HG03097 (cell line): ENCODE measurements around the gene SOD2.
A peak's percentile ranks its signal among the peaks of the same experiment; 100 is the strongest.
"Not testable (repeated sequence)": the region's sequence is repeated elsewhere in the genome, so short reads cannot be mapped to it uniquely, and the experiment has no call there.

ENCODE experiments used
- ATAC-seq: cut with Tn5 transposase; IDR thresholded peaks from one replicate; pipeline ENCODE4 v1.9.1; 2021; ENCODE audit not compliant: unreplicated experiment, low FRiP score

SOD2 gene

DNA sequence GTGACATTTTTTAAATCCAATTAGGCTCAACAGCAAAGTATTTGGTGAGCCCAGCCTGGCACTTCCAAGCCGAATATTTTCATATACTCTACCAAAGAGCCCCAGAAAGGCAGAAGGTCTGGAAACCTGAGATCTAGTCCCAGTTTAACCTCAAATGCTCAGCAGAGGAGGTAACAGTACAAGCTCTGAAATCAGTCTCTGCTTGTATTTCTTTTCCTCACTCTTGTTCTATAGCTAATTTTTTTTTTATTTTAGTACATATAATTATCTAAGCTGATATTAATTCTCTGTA, 9.1 kb downstream of the SOD2 start:
- no peak for ATAC-seq

DNA sequence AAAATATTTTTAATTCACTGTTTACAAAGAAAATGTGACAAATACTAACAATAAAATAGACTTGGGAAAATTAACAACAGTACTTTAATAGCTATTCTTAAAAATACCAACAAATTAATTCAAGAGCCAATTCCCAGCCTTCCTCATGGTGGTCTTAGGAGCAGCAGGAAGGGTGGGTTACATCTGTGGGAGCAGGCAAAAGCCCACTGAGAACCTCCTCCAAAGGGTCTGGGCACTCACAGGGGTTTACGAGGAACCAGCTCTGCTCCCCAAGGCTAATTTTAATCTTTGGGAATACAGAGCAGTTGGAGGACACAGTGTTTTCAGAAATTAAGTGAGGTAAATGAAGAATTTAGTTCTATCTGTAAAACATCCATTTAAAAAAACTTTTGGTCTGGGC, 10.2 kb downstream of the SOD2 start:
- no peak for ATAC-seq

DNA sequence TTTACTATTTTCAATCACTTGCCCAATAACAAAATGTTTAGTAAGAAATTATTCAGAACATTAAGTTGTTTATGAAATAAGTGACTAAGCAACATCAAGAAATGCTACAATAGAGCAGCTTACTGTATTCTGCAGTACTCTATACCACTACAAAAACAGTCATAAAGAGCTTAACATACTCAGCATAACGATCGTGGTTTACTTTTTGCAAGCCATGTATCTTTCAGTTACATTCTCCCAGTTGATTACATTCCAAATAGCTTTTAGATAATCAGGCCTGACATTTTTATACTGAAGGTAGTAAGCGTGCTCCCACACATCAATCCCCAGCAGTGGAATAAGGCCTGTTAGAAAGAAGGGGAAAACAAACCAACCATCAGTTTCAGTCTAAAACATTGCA, 10.7 kb downstream of the SOD2 start:
- ATAC-seq, result no peak

DNA sequence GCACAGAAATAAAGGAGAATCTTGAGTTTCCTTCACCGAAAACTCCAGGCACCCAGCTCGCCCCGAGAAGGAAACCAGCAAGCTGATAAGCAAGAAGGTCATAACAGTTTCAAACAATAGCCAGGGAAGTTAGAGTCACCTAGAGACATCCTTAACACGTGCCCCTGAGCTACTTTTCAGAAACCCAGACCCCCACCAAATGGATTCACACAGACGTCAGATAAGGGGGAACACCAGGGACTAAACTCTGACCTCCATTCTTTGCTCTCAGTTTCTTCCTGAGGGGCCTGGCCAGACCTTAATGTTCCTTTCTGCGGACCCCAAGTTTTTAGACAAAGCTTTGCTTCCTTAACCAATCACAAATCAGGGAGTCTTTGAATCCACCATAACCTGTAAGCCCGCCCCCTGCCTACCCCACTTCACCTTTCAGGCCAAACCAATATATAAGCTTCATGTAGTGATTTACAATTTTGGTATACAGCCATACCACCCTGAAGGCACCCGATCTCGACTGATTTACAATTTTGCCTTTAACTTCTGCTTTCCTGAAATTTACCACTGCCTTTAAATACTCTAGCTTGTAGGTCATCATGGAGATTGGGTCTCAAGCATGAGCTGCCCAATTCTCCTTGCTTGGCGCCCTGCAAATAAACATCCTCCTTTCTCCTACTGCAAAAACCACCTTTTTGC, 11.7 kb downstream of the SOD2 start:
- no peak for ATAC-seq

DNA sequence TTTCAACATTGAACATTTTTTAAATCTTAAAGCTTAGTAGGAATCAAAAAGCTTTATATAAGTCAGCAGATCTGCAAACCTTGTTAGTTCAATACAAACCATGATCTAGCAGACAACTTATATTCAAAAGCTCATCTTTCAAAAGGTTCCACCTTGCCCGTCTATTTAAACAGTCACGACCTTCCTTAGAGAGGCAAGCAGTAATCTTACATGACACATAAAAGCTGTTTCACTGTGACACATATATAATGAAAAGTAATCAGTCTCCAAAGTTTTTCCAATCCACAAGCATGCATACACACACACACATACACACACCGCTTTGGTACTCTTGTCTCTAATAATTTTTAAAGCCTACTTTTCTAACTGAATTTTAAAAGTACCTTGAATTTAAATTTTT, 12.9 kb downstream of the SOD2 start:
- no peak for ATAC-seq

DNA sequence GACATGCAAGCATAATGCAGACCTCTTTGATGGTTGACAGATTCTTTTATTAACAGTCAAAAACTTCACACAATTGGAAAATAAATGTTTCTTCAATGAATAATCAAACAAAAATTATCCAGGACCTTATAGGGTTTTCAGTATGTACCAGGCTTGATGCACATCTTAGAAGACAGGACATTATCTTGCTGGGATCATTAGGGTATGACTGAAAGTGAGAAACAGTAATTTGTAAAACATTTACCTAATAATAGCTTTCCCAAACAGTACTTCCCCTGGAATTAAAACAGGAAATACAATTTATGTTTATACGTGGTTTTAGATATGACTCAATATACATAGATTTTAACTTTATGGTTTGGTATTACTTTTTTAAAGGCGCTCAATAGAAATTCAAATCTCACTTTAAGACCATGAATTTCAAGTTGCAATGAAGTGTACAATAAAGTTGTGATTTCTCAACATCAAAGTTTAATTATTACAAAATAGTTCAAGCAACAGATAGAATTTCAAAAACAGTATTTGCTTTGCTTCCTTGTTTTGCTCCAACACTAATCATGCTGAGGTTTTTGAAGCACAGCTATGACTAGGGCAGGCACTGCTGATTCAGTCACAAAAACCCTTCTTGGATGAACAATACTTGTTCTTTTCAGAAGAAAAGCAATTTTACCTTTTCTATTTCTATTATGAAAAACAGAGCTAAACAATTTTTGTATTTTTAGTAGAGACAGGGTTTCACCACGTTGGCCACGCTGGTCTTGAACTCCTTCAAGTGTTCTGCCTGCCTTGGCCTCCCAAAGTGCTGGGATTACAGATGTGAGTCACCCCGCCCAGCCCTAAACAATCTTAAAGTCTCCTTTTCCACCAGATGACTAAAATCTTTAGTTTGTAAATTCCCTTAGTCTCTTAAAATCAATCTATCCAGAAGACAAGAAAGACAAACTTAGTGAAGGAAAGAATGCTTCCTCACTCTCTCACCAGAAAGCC, 13.7 kb downstream of the SOD2 start:
- peak; percentile 62 for ATAC-seq

GRCh38 chr6:159678574-159678973, 14.5 kb downstream of the SOD2 start:
- no peak for ATAC-seq

DNA sequence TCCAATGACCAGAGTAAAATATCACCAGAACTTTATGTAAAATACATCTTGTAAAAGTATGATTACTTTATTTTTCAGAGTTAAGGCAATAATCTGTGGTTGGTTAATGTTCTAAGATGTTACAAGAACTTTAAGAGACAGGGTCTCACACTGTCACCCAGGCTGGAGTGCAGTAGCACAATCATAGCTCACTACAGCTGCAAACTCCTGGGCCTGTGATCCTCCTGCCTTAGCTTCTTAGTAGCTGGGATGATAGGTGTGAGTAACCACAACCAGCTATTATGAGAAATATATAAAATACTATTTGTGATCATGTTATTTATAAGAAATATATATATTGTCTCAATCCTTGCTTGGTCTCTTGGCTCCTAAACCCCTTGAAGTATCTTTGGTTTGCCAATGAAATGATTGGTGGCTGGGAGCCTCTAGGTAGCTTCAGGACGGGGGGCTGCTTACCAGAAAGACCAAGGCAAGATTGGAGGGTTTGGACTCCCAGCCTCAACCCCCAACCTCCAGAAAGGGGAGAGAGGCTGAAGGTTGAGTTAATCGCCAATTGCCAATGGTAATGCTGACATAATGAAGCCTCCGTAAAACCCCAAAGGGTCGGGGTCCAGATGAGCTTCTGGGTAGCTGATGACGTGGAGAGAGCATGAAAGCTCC, 15.4 kb downstream of the SOD2 start:
- ATAC-seq, result no peak

- no peak for ATAC-seq
These were observed 16.0 kb downstream of the SOD2 start for GRCh38 chr6:159676890-159677505.

- not testable (repeated sequence) for ATAC-seq
These were observed 16.8 kb downstream of the SOD2 start for GRCh38 chr6:159676236-159676635.

DNA sequence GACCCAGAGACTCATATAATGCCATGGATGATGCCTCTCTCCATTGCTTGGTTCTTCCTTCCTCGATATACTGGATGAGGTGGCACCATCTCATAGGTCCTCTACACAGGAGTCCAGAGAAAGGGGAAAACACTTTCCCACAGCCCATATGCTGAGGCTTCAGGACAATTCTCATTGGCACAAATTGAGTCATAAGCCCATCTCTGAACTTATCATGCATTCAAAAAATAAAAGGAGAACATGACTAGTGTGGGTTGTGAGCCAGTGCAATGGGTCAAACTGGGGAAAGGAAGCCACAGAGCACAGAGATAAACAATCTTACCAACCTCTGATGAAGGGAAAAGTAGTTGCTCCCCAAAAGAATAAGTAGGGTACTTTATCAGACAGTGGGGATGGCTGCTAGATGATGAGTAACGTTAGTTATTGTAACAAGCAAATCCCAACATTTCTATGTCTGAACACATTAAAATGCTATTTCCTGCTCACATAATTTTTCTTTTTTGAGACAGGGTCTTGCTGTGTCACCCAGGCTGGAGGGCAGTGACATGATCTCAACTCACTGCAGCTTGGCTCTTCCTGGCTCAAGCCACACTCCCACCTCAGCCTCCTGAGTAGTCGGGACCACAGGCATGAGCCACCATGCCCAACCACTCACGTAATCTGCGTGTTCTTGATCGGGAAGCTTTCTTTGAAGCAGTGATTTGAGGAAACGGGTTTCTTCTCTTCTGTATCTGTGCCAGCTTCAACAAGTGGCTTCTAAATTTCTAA, 27.0 kb downstream of the SOD2 start:
- ATAC-seq, result no peak

GRCh38 chr6:159663368-159663889, 29.6 kb downstream of the SOD2 start:
- ATAC-seq, result not testable (repeated sequence)

GRCh38 chr6:159661977-159662376, 31.1 kb downstream of the SOD2 start:
- not testable (repeated sequence) for ATAC-seq

GRCh38 chr6:159655409-159655988, 37.5 kb downstream of the SOD2 start:
- no peak for ATAC-seq

- no peak for ATAC-seq
These were observed 38.5 kb downstream of the SOD2 start for GRCh38 chr6:159654483-159655098.

- no peak for ATAC-seq
These were observed 42.7 kb downstream of the SOD2 start for GRCh38 chr6:159650314-159650713.

- no peak for ATAC-seq
These were observed 43.6 kb downstream of the SOD2 start for GRCh38 chr6:159649441-159649840.

DNA sequence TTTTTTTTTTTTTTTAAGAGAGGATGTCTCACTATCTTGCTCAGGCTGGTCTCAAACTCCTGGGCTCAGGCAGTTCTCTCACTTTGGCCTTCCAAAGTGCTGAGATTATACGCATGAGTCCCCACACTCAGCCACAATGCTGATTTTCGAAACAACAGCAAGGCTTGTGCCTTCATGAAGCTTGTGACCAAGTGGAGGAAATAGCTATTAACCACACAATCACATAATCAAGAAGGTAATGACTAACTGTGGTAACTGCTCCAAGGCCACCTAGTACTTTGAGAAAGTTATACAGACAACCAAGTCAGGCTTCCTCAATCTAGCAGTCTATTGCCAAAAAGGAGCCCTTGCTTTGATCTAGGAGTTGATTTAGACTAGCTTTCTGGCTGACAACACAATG, 46.3 kb downstream of the SOD2 start:
- peak; percentile 99 for ATAC-seq

DNA sequence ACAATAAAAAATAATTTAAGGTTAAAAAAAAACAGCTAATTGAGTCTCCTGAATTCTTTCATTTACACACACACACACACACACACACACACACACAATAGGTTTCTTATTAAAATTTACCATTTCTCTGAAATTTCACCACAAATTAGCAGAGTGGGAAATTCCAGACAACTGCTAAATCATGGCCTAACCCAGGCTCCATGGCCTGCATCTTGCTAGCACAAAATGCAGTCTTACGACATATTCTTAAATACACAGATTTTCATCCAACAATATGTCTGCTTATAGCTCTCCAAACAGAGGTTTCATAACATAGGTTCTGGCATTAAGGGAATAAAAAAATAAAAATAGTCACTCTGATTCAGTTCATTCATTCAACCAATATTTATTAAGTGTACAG, 46.9 kb downstream of the SOD2 start:
- ATAC-seq, result no peak
